K562 (cell line): ENCODE data around the gene COQ8A. TPM values are rescaled to one million over a fixed set of nuclear protein-coding genes. Genes with fewer than 3 reads are reported as not detected.

Experiments used
- ATAC-seq: fragments of 200-7000 bp; cut with Tn5 transposase; 3 replicates; pipeline ENCODE4 v1.9.1; 2020; ENCODE audit warnings: moderate library complexity
- BruUV-seq: library from RNA; stranded (reverse); fragments of 400-500 nt; replicated peaks from 2 replicates; lab custom pipeline; 2021; lab: Mats Ljungman, UMichigan
- CTCF ChIA-PET: fragments of 300-600 bp; formaldehyde crosslinking; extraction: SDS; loops from one replicate; lab custom pipeline; 2021; ENCODE audit warnings: low intra/inter-chr PET ratio; lab: Yijun Ruan, JAX
- POLR2A ChIA-PET: fragments of 300-600, 350-650 bp; sonication (Branson Sonifier 250); formaldehyde crosslinking; extraction: SDS; loops from one replicate; lab custom pipeline; 2021; ENCODE audit warnings: antibody characterized with exemption, inconsistent platforms; lab: Yijun Ruan, JAX
- DNase-seq, 4 experiments: peaks; one replicate each; pipeline versions ENCODE4 v3.0.0 to v3.0.0-alpha.2; 2011 to 2018; ENCODE audit warnings: low spot score in 3 of 4, mixed read lengths in 3 of 4; ENCODE audit errors: extremely low read depth in 1 of 4
- FAIRE-seq: peaks from 2 replicates; lab custom pipeline; 2011; peaks lifted over from hg19 to GRCh38; lab: Jason Lieb, UNC
- H2AFZ ChIP-seq: 2 replicates; pipeline ENCODE4 v1.6.0; 2011; ENCODE audit warnings: low read depth, low read length, control low read depth, inconsistent platforms
- H3K27ac ChIP-seq: fragments of 200-600 bp; 3 replicates; pipeline ENCODE4 v1.8.0; 2011; ENCODE audit warnings: low read depth, mild to moderate bottlenecking, control low read depth, inconsistent platforms, low read length, moderate library complexity, mixed read lengths; ENCODE audit errors: extremely low read depth
- H3K27me3 ChIP-seq, 2 experiments: fragments of 300-600 bp in 1 of 2; 2 replicates in 1 of 2; 3 replicates in 1 of 2; pipeline versions ENCODE4 v1.6.0 to v1.8.0; 2011; ENCODE audit warnings: inconsistent platforms in 2 of 2, low read length in 2 of 2, mild to moderate bottlenecking in 1 of 2, mixed read lengths in 1 of 2, moderate library complexity in 1 of 2; ENCODE audit not compliant: control insufficient read depth in 2 of 2, insufficient read depth in 2 of 2
- H3K36me3 ChIP-seq: fragments of 300-600 bp; 3 replicates; pipeline ENCODE4 v1.8.0; 2011; ENCODE audit warnings: mild to moderate bottlenecking, low read length, inconsistent platforms; ENCODE audit not compliant: control insufficient read depth, insufficient read depth
- H3K4me1 ChIP-seq, 2 experiments: fragments of 200-600 bp in 1 of 2; replicated peaks in 1 of 2; 2 replicates in 1 of 2; 3 replicates in 1 of 2; pipeline versions ENCODE4 v1.5.1 to v1.8.0; 2011; ENCODE audit warnings: inconsistent platforms in 2 of 2, low read length in 2 of 2, mild to moderate bottlenecking in 1 of 2, mixed read lengths in 1 of 2, moderate library complexity in 1 of 2; ENCODE audit not compliant: control insufficient read depth in 2 of 2, insufficient read depth in 2 of 2
- H3K4me2 ChIP-seq: 2 replicates; pipeline ENCODE4 v1.6.1; 2011; ENCODE audit warnings: low read length, control low read depth, inconsistent platforms, mixed read lengths; ENCODE audit not compliant: insufficient read depth
- H3K4me3 ChIP-seq: fragments of 200-600 bp; sonication (generic), shearing (Covaris generic); 2 replicates; pipeline ENCODE4 v1.5.1; 2016; ENCODE audit warnings: control low read depth, inconsistent platforms
- H3K79me2 ChIP-seq: fragments of 200-600 bp; 3 replicates; pipeline ENCODE4 v1.8.0; 2011; ENCODE audit warnings: low read length, inconsistent platforms; ENCODE audit not compliant: control insufficient read depth, insufficient read depth
- H3K9ac ChIP-seq, 2 experiments: 2 replicates each; pipeline versions ENCODE4 v1.6.0 to v1.6.1; 2011; ENCODE audit warnings: low read depth in 2 of 2, low read length in 2 of 2, control low read depth in 1 of 2, inconsistent platforms in 1 of 2, mild to moderate bottlenecking in 1 of 2, mixed read lengths in 1 of 2; ENCODE audit not compliant: insufficient read depth in 1 of 2
- H3K9me1 ChIP-seq: one replicate; pipeline ENCODE4 v1.6.0; 2011; ENCODE audit warnings: inconsistent platforms, mild to moderate bottlenecking, low read length, moderate library complexity; ENCODE audit not compliant: control insufficient read depth, insufficient read depth
- H3K9me3 ChIP-seq: replicated peaks from 2 replicates; pipeline ENCODE4 v1.5.1; 2011; ENCODE audit warnings: low read depth, low read length, inconsistent platforms; ENCODE audit not compliant: control insufficient read depth, insufficient read depth
- H4K20me1 ChIP-seq: replicated peaks from 2 replicates; pipeline ENCODE4 v1.6.1; 2011; ENCODE audit warnings: low read length, inconsistent platforms, mixed read lengths; ENCODE audit not compliant: control insufficient read depth, insufficient read depth
- CBX3 ChIP-seq, 2 experiments: IDR thresholded peaks; 1 replicate in 1 of 2; 2 replicates in 1 of 2; pipeline ENCODE4 v1.6.1; 2012; ENCODE audit warnings: inconsistent platforms in 2 of 2, low read length in 2 of 2, borderline replicate concordance in 1 of 2, control low read depth in 1 of 2
- DNMT1 ChIP-seq: fragments of 450-650 bp; IDR thresholded peaks from 2 replicates; pipeline ENCODE4 v1.6.1; 2016; ENCODE audit warnings: antibody characterized with exemption, mild to moderate bottlenecking
- KDM1A ChIP-seq, 2 experiments: fragments of 450-650 bp; IDR thresholded peaks; 2 replicates each; pipeline ENCODE4 v1.6.1; 2016; ENCODE audit warnings: mild to moderate bottlenecking in 2 of 2
- KHSRP ChIP-seq: fragments of 450-650 bp; IDR thresholded peaks from 2 replicates; pipeline ENCODE4 v1.6.1; 2017
- MEIS2 ChIP-seq: fragments of 450-650 bp; IDR thresholded peaks from 2 replicates; pipeline ENCODE4 v1.6.1; 2014; ENCODE audit warnings: mild to moderate bottlenecking; ENCODE audit not compliant: partially characterized antibody
- SRSF9 ChIP-seq: fragments of 200-400 bp; formaldehyde crosslinking; IDR thresholded peaks from 2 replicates; pipeline ENCODE4 v1.6.1; 2017; ENCODE audit warnings: low read depth, low read length, borderline replicate concordance
- THRAP3 ChIP-seq: fragments of 450-650 bp; IDR thresholded peaks from 2 replicates; pipeline ENCODE4 v1.6.1; 2016; ENCODE audit warnings: mild to moderate bottlenecking, inconsistent platforms, borderline replicate concordance
- ZFPM2 ChIP-seq: fragments of 250-450 bp; sonication (Bioruptor Pico); IDR thresholded peaks from 2 replicates; pipeline ENCODE4 v1.5.1; 2022; ENCODE audit warnings: mild to moderate bottlenecking
- WGBS: fragments of 100-300 bp; shearing (Covaris generic); methylation state at CpG from one replicate; pipeline ENCODE4 v1.1.6; 2016; ENCODE audit warnings: low coverage, mixed read lengths; ENCODE audit not compliant: insufficient coverage; ENCODE audit errors: missing lambda C conversion rate; 5-methylcytosine and 5-hydroxymethylcytosine counted together
- in situ Hi-C: fragments of 300-500 bp; cut with MboI; formaldehyde crosslinking; loops from 4 replicates; pipeline ENCODE4 v1.15.0; 2018; ENCODE audit warnings: inconsistent platforms, mixed read lengths
- intact Hi-C: fragments of 100-400 bp; cut with micrococcal nuclease; formaldehyde crosslinking; loops from 2 replicates; pipeline ENCODE4 v1.14.2; 2022
- polyA plus RNA-seq, 8 experiments: library from polyadenylated mRNA; depleted of rRNA in 4 of 8; stranded (reverse) in 5 of 8; unstranded in 3 of 8; fragments of >200 nt; fragmentation: Nextera tagmentation in 2 of 8; fragmentation: Illumina TruSeq in 1 of 8; extraction: Ambion mirVana in 2 of 8; extraction: Trizol in 1 of 8; gene quantifications; 2 replicates each; pipeline versions ENCODE4 v1.2.1 to v1.2.3, GENCODE V29; 2011 to 2014; ENCODE audit warnings: inconsistent platforms in 1 of 8, missing spikeins in 1 of 8
- total RNA-seq, 7 experiments: library from RNA; depleted of rRNA in 6 of 7; stranded (reverse); fragments of >200 nt in 6 of 7; fragmentation: Illumina TruSeq in 2 of 7; extraction: Trizol in 2 of 7; gene quantifications; 2 replicates each; pipeline versions ENCODE4 v1.2.1 to v1.2.3, GENCODE V29; 2011 to 2021; ENCODE audit warnings: low replicate concordance in 1 of 7
- TF ChIP-seq, protein P1 (sequence below): fragments of 450-650 bp; conservative IDR thresholded peaks from 2 replicates; pipeline ENCODE4 v1.6.1; 2016; ENCODE audit warnings: missing genetic modification characterization, low read depth, mild to moderate bottlenecking, control low read depth, missing compliant biosample characterization

Gene COQ8A
- total and polyA plus RNA-seq, 9 of the 15 experiments (the other 6 are each of a cell fraction or from before 2014, with no cell fraction given): 2.6 to 54.3 (median 32.4) TPM

GRCh38 chr1:226945858-226946245 is 5.8 kb downstream of the COQ8A start:
- H4K20me1 ChIP-seq: peaks cover 10% of the 10 kb centered on the region; the same call in 1 of the 2 replicates
- no TSS peak for BruUV-seq
- ChIA-PET CTCF (no interaction called here), POLR2A (interaction anchor here (0.5 to 1.7 kb wide), 3 partner anchors 8 to 476 kb away, joined by 3 to 11 read pairs (median 4); no protein-coding TSS in a partner anchor)
- peak overlapping the region in 1 of 2 experiments; percentile 69; a peak in 2 of 4 replicates for H3K9ac ChIP-seq
- peaks cover 55% of the 10 kb centered on the region for H3K79me2 ChIP-seq
- no peak overlapping the region for H3K4me3 ChIP-seq
- ATAC-seq: no peak
- no peak for FAIRE-seq
- no peaks in the 10 kb centered on the region for H3K9me3 ChIP-seq
- H2AFZ ChIP-seq: no peak overlapping the region
- H3K4me2 ChIP-seq: no peak overlapping the region
- no peaks in the 10 kb centered on the region for H3K9me1 ChIP-seq
- no peak for TF ChIP-seq KHSRP
- no peak overlapping the region for H3K27ac ChIP-seq
- peaks cover 38 to 41% of the 10 kb centered on the region in 2 experiments for H3K4me1 ChIP-seq
- H3K36me3 ChIP-seq: no peaks in the 10 kb centered on the region
- DNase-seq: no peak
- H3K27me3 ChIP-seq: no peaks in the 10 kb centered on the region
- 73% methylated on average over 8 of the region's 8 CpGs for WGBS
- in situ Hi-C loops: no loop called here
- intact Hi-C loops: loop anchor here (10.0 kb wide), 1 partner anchor 369 kb away; the partner anchor contains the start of gene CDC42BPA

DNA sequence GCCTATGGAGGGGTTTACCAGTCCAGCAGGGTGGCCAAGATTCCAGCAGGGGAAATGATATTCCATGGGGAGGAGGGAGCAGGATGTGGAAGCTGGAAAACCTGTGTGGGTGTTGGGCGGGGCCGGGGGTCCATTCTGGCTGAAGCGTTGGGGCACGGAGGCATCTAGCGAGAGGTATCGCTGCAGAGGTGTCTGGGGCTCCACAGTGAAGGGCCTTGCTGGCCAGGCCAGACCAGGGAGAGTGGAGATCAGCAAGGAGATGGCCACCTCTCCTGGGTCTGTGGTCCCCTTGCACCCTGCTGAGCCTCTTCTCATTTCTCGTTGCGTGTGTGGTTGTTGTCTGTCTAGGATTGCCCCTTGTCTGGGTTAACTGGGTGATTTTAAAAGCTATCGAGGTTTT is 6.2 kb downstream of the COQ8A start:
- Histone ChIP-seq H3K9ac (peak overlapping the region in 1 of 2 experiments; percentile 37; a peak in 1 of 4 replicates), H3K4me3 (no peak overlapping the region), H2AFZ (no peak overlapping the region), H3K4me1 (peaks cover 33 to 37% of the 10 kb centered on the region in 2 experiments), H3K9me3 (no peaks in the 10 kb centered on the region), H3K36me3 (no peaks in the 10 kb centered on the region), H4K20me1 (peaks cover 10% of the 10 kb centered on the region; the same call in 1 of the 2 replicates), H3K27ac (no peak overlapping the region), H3K4me2 (no peak overlapping the region), H3K27me3 (no peaks in the 10 kb centered on the region), H3K79me2 (peaks cover 54% of the 10 kb centered on the region), H3K9me1 (no peaks in the 10 kb centered on the region)
- FAIRE-seq (no peak), DNase-seq (no peak), ATAC-seq (no peak)
- intact Hi-C loops (loop anchor here (10.0 kb wide), 1 partner anchor 369 kb away; the partner anchor contains the start of gene CDC42BPA), in situ Hi-C loops (no loop called here)
- POLR2A ChIA-PET: interaction anchor here (1.0 to 1.7 kb wide), 3 partner anchors 9 to 18 kb away, joined by 6 to 11 read pairs (median 9); no protein-coding TSS in a partner anchor
- CTCF ChIA-PET: no interaction called here
- 84% methylated on average over 9 of the region's 9 CpGs for WGBS
- BruUV-seq: no TSS peak
- TF ChIP-seq SRSF9 (no peak), DNMT1 (no peak), THRAP3 (no peak), CBX3 (IDR thresholded peaks at IDR 0.05; ENCODE audit: borderline replicate concordance in 1 of 2, low read length in 2 of 2) (no peak), KDM1A (IDR thresholded peaks at IDR 0.05) (no peak), ZFPM2 (CRISPR knock-in tag) (no peak), MEIS2 (no peak)
- TF ChIP-seq, protein P1, sequence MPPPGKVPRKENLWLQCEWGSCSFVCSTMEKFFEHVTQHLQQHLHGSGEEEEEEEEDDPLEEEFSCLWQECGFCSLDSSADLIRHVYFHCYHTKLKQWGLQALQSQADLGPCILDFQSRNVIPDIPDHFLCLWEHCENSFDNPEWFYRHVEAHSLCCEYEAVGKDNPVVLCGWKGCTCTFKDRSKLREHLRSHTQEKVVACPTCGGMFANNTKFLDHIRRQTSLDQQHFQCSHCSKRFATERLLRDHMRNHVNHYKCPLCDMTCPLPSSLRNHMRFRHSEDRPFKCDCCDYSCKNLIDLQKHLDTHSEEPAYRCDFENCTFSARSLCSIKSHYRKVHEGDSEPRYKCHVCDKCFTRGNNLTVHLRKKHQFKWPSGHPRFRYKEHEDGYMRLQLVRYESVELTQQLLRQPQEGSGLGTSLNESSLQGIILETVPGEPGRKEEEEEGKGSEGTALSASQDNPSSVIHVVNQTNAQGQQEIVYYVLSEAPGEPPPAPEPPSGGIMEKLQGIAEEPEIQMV (tag): no peak
